OCI-LY7 (cell line): ENCODE data around the gene HSD3B2. TPM values are rescaled to one million over a fixed set of nuclear protein-coding genes. Genes with fewer than 3 reads are reported as not detected.

ENCODE experiments used
- BruUV-seq: library from RNA; stranded (reverse); fragments of 400-500 nt; replicated peaks from 2 replicates; lab custom pipeline; 2021; lab: Mats Ljungman, UMichigan
- CTCF ChIA-PET: fragments of 300-600 bp; sonication (Branson Sonifier 250); formaldehyde crosslinking; loops from one replicate; lab custom pipeline; 2022; ENCODE audit warnings: antibody characterized with exemption; ENCODE audit not compliant: unreplicated experiment; lab: Charles Lee
- POLR2A ChIA-PET: fragments of 300-600 bp; sonication (Branson Sonifier 250); formaldehyde crosslinking; loops from one replicate; lab custom pipeline; 2022; ENCODE audit warnings: antibody characterized with exemption; lab: Charles Lee
- DNase-seq: peaks from one replicate; pipeline ENCODE4 v3.0.0-alpha.2; 2015; ENCODE audit warnings: low spot score
- H2AFZ ChIP-seq: fragments of 200-600 bp; sonication (generic), shearing (Covaris generic); 2 replicates; pipeline ENCODE4 v1.6.1; 2014; ENCODE audit warnings: mild to moderate bottlenecking, antibody characterized with exemption, low read length, moderate library complexity
- H3K27ac ChIP-seq: fragments of 200-600 bp; sonication (generic); 2 replicates; pipeline ENCODE4 v1.5.1; 2014; ENCODE audit warnings: mixed run types, low read depth, mild to moderate bottlenecking, moderate library complexity, low read length, inconsistent platforms; ENCODE audit not compliant: poor library complexity, severe bottlenecking
- H3K36me3 ChIP-seq: fragments of 200-600 bp; sonication (generic); 2 replicates; pipeline ENCODE4 v1.6.1; 2014; ENCODE audit warnings: mild to moderate bottlenecking, antibody characterized with exemption, low read length, moderate library complexity, mixed read lengths; ENCODE audit not compliant: insufficient read depth
- H3K4me1 ChIP-seq: fragments of 200-600 bp; sonication (generic); 2 replicates; pipeline ENCODE4 v1.5.1; 2014; ENCODE audit warnings: mild to moderate bottlenecking, low read length; ENCODE audit not compliant: insufficient read depth, poor library complexity, severe bottlenecking
- H3K4me2 ChIP-seq: fragments of 200-600 bp; sonication (generic); 2 replicates; pipeline ENCODE4 v1.6.1; 2014; ENCODE audit warnings: mild to moderate bottlenecking, low read length
- H3K4me3 ChIP-seq: fragments of 200-600 bp; sonication (generic); 2 replicates; pipeline ENCODE4 v1.5.1; 2014; ENCODE audit warnings: mild to moderate bottlenecking, low read depth, low read length; ENCODE audit not compliant: poor library complexity, severe bottlenecking
- H3K79me2 ChIP-seq: fragments of 200-600 bp; sonication (generic); 2 replicates; pipeline ENCODE4 v1.6.1; 2016; ENCODE audit warnings: low read depth, mild to moderate bottlenecking, low read length, moderate library complexity, mixed read lengths; ENCODE audit not compliant: insufficient read depth
- H3K9me2 ChIP-seq: fragments of 200-600 bp; sonication (generic); 2 replicates; pipeline ENCODE4 v1.6.1; 2016; ENCODE audit warnings: mild to moderate bottlenecking, low read length, mixed read lengths; ENCODE audit not compliant: insufficient read depth
- H3K9me3 ChIP-seq: fragments of 200-600 bp; sonication (generic); 2 replicates; pipeline ENCODE4 v1.6.1; 2014; ENCODE audit warnings: mild to moderate bottlenecking, mixed run types, low read length, mixed read lengths
- H4K20me1 ChIP-seq: fragments of 200-600 bp; sonication (generic); 2 replicates; pipeline ENCODE4 v1.6.1; 2014; ENCODE audit warnings: mild to moderate bottlenecking, antibody characterized with exemption, low read length, moderate library complexity, mixed read lengths; ENCODE audit not compliant: insufficient read depth
- EZH2phosphoT487 ChIP-seq: fragments of 200-600 bp; sonication (generic); IDR thresholded peaks from 2 replicates; pipeline ENCODE4 v1.6.1; 2018; ENCODE audit warnings: low read depth, borderline replicate concordance, mild to moderate bottlenecking, mixed run types, antibody characterized with exemption, low read length, moderate library complexity, mixed read lengths
- intact Hi-C: fragments of 100-400 bp; cut with micrococcal nuclease; formaldehyde crosslinking; loops from one replicate; pipeline ENCODE4 v1.10.0; 2022; ENCODE audit not compliant: unreplicated experiment
- total RNA-seq, 2 experiments: library from RNA; depleted of rRNA in 1 of 2; stranded (reverse); fragments of >200 nt in 1 of 2; shearing (Covaris generic) in 1 of 2; gene quantifications; 2 replicates each; pipeline ENCODE4 v1.2.3, GENCODE V29; 2014 to 2022
- TF ChIP-seq, protein P1 (sequence below): fragments of 200-600 bp; sonication (generic); conservative IDR thresholded peaks from 2 replicates; pipeline ENCODE4 v1.5.1; 2014; ENCODE audit warnings: mild to moderate bottlenecking, antibody characterized with exemption, low read length, moderate library complexity, mixed read lengths

HSD3B2 gene
- total RNA-seq, 2 experiments from 2014 or later: not detected

DNA sequence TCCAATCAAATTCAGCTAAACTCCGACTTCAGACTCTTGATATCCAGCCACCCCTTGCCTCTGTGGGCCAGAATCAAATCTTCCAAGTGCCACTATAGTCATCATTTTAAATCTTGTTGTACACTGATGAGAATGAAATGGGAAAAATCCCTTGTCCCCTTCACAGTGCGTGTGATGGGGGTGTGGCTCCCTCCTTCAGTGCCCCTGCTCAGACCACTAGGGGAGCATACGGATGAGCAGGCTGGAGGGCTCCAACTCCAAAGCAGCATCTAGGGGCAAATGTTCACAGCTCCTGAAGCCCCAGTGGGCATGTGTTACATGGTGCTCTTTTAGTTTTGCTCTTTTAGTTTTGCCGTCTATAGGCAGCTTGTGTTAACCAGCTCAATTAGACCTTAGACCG, 56.6 kb downstream of the HSD3B2 start:
- intact Hi-C loops: loop anchor here (10.0 kb wide), 1 partner anchor 187 kb away; no protein-coding TSS in a partner anchor
- POLR2A ChIA-PET: no interaction called here

DNA sequence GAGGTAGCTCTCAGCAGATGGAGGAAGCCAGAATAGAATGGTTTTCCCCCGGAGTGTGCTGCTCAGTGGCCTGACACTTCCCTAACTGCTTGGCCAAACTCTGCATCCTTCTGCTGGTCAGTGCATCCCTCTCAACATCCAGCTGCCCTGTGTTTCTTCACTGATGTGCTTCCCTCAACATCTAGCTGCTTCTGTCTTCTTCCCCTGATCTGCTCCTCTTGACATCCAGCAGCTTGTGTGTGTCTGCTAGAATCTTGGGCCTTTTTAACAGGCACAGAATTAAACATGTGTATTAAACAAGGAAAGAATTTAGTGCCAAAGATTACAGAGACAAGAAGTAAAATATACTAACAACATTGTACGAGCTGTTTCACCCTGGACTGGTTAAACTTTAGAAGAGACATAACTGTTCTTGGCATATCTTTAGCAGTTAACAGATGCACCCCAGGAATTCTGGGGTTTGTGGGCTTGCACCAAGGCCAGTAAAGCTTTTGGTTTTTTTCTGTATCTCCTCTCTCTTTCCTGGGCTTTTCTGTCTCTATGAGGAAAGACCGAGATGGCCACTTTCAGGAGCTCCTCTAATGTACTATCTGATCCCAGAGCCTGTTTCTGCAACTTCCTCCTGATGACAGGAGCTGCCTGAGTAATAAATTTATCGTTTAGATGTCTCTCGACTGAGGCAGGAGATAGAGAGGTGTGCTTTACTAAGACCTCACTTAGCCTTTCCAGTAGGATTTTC, 57.3 kb downstream of the HSD3B2 start:
- Histone ChIP-seq H4K20me1 (no peaks in the 10 kb centered on the region), H3K4me1 (no peaks in the 10 kb centered on the region), H3K4me2 (no peak overlapping the region), H3K9me2 (no peaks in the 10 kb centered on the region), H3K79me2 (no peaks in the 10 kb centered on the region), H3K27ac (no peak overlapping the region), H3K4me3 (no peak overlapping the region), H3K36me3 (no peaks in the 10 kb centered on the region), H3K9me3 (no peaks in the 10 kb centered on the region), H2AFZ (no peak overlapping the region)
- DNase-seq: no peak
- intact Hi-C loops: loop anchor here (10.0 kb wide), 1 partner anchor 187 kb away; no protein-coding TSS in a partner anchor
- TF ChIP-seq, protein P1, sequence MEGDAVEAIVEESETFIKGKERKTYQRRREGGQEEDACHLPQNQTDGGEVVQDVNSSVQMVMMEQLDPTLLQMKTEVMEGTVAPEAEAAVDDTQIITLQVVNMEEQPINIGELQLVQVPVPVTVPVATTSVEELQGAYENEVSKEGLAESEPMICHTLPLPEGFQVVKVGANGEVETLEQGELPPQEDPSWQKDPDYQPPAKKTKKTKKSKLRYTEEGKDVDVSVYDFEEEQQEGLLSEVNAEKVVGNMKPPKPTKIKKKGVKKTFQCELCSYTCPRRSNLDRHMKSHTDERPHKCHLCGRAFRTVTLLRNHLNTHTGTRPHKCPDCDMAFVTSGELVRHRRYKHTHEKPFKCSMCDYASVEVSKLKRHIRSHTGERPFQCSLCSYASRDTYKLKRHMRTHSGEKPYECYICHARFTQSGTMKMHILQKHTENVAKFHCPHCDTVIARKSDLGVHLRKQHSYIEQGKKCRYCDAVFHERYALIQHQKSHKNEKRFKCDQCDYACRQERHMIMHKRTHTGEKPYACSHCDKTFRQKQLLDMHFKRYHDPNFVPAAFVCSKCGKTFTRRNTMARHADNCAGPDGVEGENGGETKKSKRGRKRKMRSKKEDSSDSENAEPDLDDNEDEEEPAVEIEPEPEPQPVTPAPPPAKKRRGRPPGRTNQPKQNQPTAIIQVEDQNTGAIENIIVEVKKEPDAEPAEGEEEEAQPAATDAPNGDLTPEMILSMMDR: no peak
- TF ChIP-seq EZH2phosphoT487: no peak
- CTCF ChIA-PET: no interaction called here
- BruUV-seq: no TSS peak
- POLR2A ChIA-PET: interaction anchor here (0.8 kb wide), 1 partner anchor 17 kb away, joined by 3 read pairs; no protein-coding TSS in a partner anchor

More for the DNA sequence above, 56.6 kb downstream of the HSD3B2 start:
- no peaks in the 10 kb centered on the region for H4K20me1 ChIP-seq
- H3K9me3 ChIP-seq: no peaks in the 10 kb centered on the region
- H3K27ac ChIP-seq: no peak overlapping the region
- H3K36me3 ChIP-seq: no peaks in the 10 kb centered on the region
- no peak overlapping the region for H3K4me2 ChIP-seq
- no peaks in the 10 kb centered on the region for H3K4me1 ChIP-seq
- CTCF ChIA-PET: no interaction called here
- TF ChIP-seq, protein P1: no peak
- no peak for TF ChIP-seq EZH2phosphoT487
- no peaks in the 10 kb centered on the region for H3K9me2 ChIP-seq
- no TSS peak for BruUV-seq
- H3K79me2 ChIP-seq: no peaks in the 10 kb centered on the region
- H3K4me3 ChIP-seq: no peak overlapping the region
- no peak for DNase-seq
- H2AFZ ChIP-seq: no peak overlapping the region

Other genes starting within 250 kb of the HSD3B2 start
- not detected in 2 replicates for gene HAO2, start 46.4 kb upstream of the HSD3B2 start, total RNA-seq (2014; rRNA removed; shearing (Covaris generic))
- gene HAO2, start 46.4 kb upstream of the HSD3B2 start, total RNA-seq (2022): not detected in 2 replicates
- not detected in 2 replicates for gene HSD3B1, start 92.1 kb downstream of the HSD3B2 start, total RNA-seq (2014; rRNA removed; shearing (Covaris generic))
- not detected in 2 replicates for gene HSD3B1, start 92.1 kb downstream of the HSD3B2 start, total RNA-seq (2022)
- not detected in 2 replicates for gene ZNF697, start 233.1 kb downstream of the HSD3B2 start, total RNA-seq (2014; rRNA removed; shearing (Covaris generic))
- not detected in 2 replicates for gene ZNF697, start 233.1 kb downstream of the HSD3B2 start, total RNA-seq (2022)